Psoas muscle (tissue), 8 donors: Measurements from ENCODE around the gene PLEKHJ1. TPM values are rescaled to one million over a fixed set of nuclear protein-coding genes. Genes with fewer than 3 reads are reported as not detected.

ENCODE experiments used
- ATAC-seq, 4 donors: fragments of 200-7000 bp; cut with Tn5 transposase; one replicate each; pipeline ENCODE4 v1.9.1; 2020; ENCODE audit warnings: moderate library complexity in 3 of 4, mild to moderate bottlenecking in 2 of 4
- DNase-seq, 2 donors: peaks; one replicate each; pipeline ENCODE4 v3.0.0-alpha.2; 2020
- H3K27ac ChIP-seq: fragments of 200-600 bp; one replicate; pipeline ENCODE4 v1.8.0; 2022
- H3K27me3 ChIP-seq, 3 donors: fragments of 200-600 bp in 1 of 3; one replicate each; pipeline versions ENCODE4 v1.6.1 to v1.8.0; 2013 to 2022; ENCODE audit warnings: low read length in 2 of 3, mild to moderate bottlenecking in 2 of 3, moderate library complexity in 1 of 3; ENCODE audit not compliant: insufficient read depth in 3 of 3
- H3K36me3 ChIP-seq, 2 donors: fragments of 200-600 bp in 1 of 2; one replicate each; pipeline versions ENCODE4 v1.6.1 to v1.8.0; 2013 to 2022; ENCODE audit warnings: low read depth in 1 of 2, mild to moderate bottlenecking in 1 of 2, moderate library complexity in 1 of 2; ENCODE audit not compliant: insufficient read depth in 1 of 2
- H3K4me1 ChIP-seq: fragments of 200-600 bp; one replicate; pipeline ENCODE4 v1.8.0; 2022
- H3K4me3 ChIP-seq: fragments of 200-600 bp; one replicate; pipeline ENCODE4 v1.8.0; 2022; ENCODE audit warnings: mild to moderate bottlenecking
- H3K9me3 ChIP-seq: fragments of 200-600 bp; one replicate; pipeline ENCODE4 v1.8.0; 2022
- CTCF ChIP-seq: fragments of 200-600 bp; IDR thresholded peaks from one replicate; pipeline ENCODE4 v1.8.0; 2022; ENCODE audit warnings: antibody characterized with exemption
- whole genome bisulfite sequencing, 3 donors: extraction: QIAGEN DNeasy Blood & Tissue Kit; methylation state at CpG; one replicate each; pipeline versions ENCODE4 v1.1.6 to v1.1.7; 2013; 5-methylcytosine and 5-hydroxymethylcytosine counted together
- intact Hi-C, 2 donors: fragments of 100-400 bp; cut with DNase I; formaldehyde crosslinking; loops; one replicate each; pipeline versions ENCODE4 v1.11.0 to v1.14.2; 2022
- polyA plus RNA-seq, 3 donors: library from polyadenylated mRNA; stranded (reverse); fragments of 200-250 nt; gene quantifications; one replicate each; pipeline ENCODE4 v1.2.3, GENCODE V29; 2013
- total RNA-seq, 4 donors: library from RNA; stranded (reverse); fragmentation: NEBNext Ultra II Directional in 2 of 4; extraction: Animal tissue kit (Norgen Biotek cat#: 25700) in 2 of 4; gene quantifications; one replicate each; pipeline versions ENCODE4 v1.2.1 to v1.2.4, GENCODE V29; 2021 to 2023
- donor health status: healthy with polysubstance abuse.
- donor health status: DM: no; HTN: no; CAD: no; lungs with moderate emphysema.
- donor health status: Bipolar disorder and iron deficiency.
- donor health status: healthy.
- donor health status: DM: yes; HTN: yes; CAD: no.
- donor health status: DM: no; HTN: no; CAD: no.
- donor health status: DM: no; HTN: no; CAD: no.
- donor health status: DM: yes; HTN: yes; CAD: no.

The PLEKHJ1 gene
- total and polyA plus RNA-seq, 7 donors = 54.9 to 146 (median 65.5) TPM

DNA sequence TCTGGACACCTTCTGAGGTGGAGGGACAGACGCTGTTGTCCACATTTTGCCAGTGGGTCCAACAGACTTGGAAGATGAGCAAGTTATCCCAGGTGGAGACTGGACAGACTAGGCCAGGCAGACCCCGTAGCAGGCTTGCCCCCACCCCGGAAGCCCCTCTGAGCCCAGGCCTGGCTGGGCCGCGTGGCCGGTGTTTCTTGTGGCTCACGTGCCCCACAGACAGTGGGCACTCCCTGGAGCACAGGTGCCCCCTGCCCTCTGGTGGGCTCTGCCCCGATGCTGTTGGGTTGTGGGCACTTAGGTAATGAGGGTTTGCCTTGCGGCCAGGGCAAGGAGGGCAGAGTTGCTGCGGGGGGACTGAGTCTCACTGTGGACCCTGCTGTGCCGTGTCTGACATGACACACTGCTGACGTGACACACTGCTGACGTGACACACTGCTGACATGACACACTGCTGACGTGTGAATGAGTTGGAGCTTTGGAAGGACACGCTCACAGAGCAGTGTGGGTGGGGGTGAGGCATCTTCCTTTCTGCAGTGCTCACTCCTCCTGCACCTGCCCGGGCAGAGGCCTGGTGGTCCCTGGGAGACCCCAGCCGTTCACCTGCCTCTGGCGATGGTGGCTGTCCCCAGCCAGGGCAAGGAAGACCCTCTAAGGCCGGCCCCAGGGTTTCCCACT, 47.3 kb downstream of the PLEKHJ1 start:
- WGBS, 3 donors = 88 to 94% (median 88%) methylated on average over 19 of the region's 19 CpGs
- no peak overlapping the region for H3K27ac ChIP-seq
- no peak for TF ChIP-seq CTCF
- no peaks in the 10 kb centered on the region for H3K9me3 ChIP-seq
- no peak for ATAC-seq
- H3K4me1 ChIP-seq = peaks cover 49% of the 10 kb centered on the region
- H3K36me3 ChIP-seq = peaks cover 0 to 54% of the 10 kb centered on the region in 2 donors
- H3K4me3 ChIP-seq = no peak overlapping the region
- DNase-seq = no peak
- H3K27me3 ChIP-seq = no peaks in the 10 kb centered on the region
- intact Hi-C loops = loop anchor here in 1 of 2 donors (5.0 kb wide), 1 partner anchor 37 kb away; the partner anchor contains the start of gene AP3D1

DNA sequence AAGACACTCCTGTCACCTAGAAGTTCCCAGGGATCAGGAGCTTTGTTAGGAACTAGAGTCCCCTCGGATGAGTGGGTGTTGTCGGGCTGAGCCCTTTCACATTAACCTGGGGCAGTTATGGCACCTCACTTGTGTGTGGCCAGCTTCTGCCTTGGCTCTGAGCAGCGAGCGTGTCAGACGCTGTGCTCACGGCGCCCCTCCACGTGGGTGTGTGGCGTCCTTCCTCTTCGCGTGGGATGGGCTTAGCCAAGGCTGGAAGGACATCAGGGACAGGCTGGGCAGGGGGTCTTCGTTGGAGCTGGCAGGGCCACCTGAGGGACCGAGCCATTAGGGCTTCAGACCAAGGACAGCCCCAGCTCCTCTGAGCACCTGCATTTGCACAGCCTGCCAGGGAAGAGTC, 49.0 kb downstream of the PLEKHJ1 start:
- 72 to 79% (median 73%) methylated on average over 13 of the region's 13 CpGs for WGBS, 3 donors
- H3K27me3 ChIP-seq = no peaks in the 10 kb centered on the region
- ATAC-seq (no peak), DNase-seq (no peak)
- no peak for TF ChIP-seq CTCF
- no peaks in the 10 kb centered on the region for H3K9me3 ChIP-seq
- intact Hi-C loops = loop anchor here in 1 of 2 donors (5.0 kb wide), 1 partner anchor 35 kb away; the partner anchor contains the start of gene AP3D1
- H3K4me3 ChIP-seq = no peak overlapping the region
- peak overlapping the region; percentile 76 for H3K27ac ChIP-seq
- peaks cover 54% of the 10 kb centered on the region for H3K4me1 ChIP-seq
- peaks cover 0 to 49% of the 10 kb centered on the region in 2 donors for H3K36me3 ChIP-seq

DNA sequence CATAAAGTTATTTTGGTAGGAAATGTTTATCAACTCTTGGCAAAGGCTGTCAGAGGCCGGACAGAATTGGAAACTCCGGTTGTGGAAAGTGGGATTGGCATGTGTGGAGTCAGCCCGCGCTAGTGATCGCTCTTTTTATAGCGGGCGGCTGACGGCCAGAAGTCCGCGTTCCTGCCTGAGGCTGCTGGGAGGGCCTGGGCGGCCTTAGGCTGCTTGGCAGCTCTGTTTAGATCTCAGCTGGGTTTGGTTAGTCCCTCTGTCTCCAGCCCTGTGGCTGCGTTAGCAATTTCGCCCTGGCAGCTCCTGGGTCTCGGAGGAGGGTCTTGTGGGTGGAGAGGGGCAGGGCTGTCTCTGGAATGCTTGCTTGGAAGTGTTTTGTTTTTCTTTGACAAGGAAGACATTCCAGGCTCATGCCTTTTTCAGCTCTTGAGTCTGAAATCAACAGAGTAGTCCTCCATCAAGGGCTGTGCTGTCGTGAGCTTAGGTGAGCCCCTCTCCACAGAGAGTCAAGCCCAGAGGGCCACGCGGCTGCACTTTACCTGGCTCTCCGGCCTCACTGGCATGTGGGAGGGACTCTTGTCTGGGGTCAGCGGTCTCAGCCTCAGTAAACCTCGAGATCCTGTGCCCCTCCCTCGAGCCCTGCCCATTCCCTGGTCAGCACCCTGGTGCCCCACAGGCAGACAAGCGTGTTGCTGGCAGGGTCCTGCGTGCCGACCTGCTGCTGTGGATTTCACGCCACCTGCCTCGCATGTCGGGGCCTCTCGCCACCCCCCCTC, 49.9 kb downstream of the PLEKHJ1 start:
- Histone ChIP-seq H3K36me3 (peaks cover 0 to 40% of the 10 kb centered on the region in 2 donors), H3K4me3 (peak overlapping the region; percentile 33), H3K9me3 (no peaks in the 10 kb centered on the region), H3K4me1 (peaks cover 59% of the 10 kb centered on the region), H3K27me3 (no peaks in the 10 kb centered on the region), H3K27ac (peak overlapping the region; percentile 85)
- intact Hi-C loops = loop anchor here in 1 of 2 donors (5.0 kb wide), 1 partner anchor 34 kb away; the partner anchor contains the start of gene AP3D1
- ATAC-seq = peak; percentile 92 to 94 (median 93)
- WGBS, 3 donors = 18 to 28% (median 26%) methylated on average over 28 of the region's 28 CpGs
- peak; percentile 92 to 96 for DNase-seq
- TF ChIP-seq CTCF = no peak

GRCh38 chr19:2185734-2186070, 50.4 kb downstream of the PLEKHJ1 start:
- H3K4me3 ChIP-seq = no peak overlapping the region
- H3K36me3 ChIP-seq = peaks cover 0 to 40% of the 10 kb centered on the region in 2 donors
- peaks cover 59% of the 10 kb centered on the region for H3K4me1 ChIP-seq
- intact Hi-C loops = loop anchor here in 1 of 2 donors (5.0 kb wide), 1 partner anchor 33 kb away; the partner anchor contains the start of gene AP3D1
- WGBS, 3 donors = 6 to 11% (median 8%) methylated on average over 11 of the region's 11 CpGs
- no peaks in the 10 kb centered on the region for H3K9me3 ChIP-seq
- no peak for DNase-seq
- H3K27me3 ChIP-seq = no peaks in the 10 kb centered on the region
- TF ChIP-seq CTCF = no peak
- peak overlapping the region; percentile 85 for H3K27ac ChIP-seq
- no peak for ATAC-seq
